ENCODE measurements around the gene ATP11A.

The ATP11A gene

DNA sequence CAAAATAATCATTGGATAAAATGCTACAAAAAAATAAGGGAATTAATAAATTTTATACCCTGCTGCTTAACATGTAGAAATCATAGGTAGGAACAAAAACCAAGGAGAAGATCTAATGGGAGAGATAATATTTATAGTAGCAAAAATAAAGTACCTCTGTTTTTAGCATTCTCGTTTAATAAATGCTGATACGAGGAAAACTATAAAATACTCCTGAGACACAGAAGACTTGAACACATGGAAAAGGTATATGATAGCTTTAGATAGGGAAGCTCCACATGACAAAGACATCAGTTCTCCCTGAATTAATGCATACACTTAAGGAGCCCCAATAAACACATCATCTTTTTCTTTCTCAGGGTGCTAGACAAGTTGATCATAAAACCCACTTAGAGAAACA lies 234.5 kb downstream of the ATP11A start:
- no peak for DNase-seq (ENCODE audit: low read depth in 2 of 3, low spot score in 2 of 3)

DNA sequence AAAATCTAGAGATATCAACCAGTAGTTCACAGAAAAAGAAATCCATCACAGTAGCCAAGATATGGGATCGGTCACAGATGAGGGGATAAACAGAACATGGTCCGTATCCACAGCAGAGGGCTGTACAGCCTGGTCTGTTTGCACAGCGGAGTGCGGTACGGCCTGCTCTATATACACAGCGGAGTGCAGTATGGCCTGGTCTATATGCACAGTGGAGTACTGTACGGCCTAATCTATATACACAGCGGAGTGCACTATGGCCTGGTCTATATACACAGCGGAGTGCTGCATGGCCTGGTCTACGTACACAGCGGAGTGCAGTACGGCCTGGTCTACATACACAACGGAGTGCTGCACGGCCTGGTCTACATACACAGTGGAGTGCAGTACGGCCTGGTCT lies 236.2 kb downstream of the ATP11A start:
- DNase-seq (ENCODE audit: low read depth in 2 of 3, low spot score in 2 of 3): no peak

DNA sequence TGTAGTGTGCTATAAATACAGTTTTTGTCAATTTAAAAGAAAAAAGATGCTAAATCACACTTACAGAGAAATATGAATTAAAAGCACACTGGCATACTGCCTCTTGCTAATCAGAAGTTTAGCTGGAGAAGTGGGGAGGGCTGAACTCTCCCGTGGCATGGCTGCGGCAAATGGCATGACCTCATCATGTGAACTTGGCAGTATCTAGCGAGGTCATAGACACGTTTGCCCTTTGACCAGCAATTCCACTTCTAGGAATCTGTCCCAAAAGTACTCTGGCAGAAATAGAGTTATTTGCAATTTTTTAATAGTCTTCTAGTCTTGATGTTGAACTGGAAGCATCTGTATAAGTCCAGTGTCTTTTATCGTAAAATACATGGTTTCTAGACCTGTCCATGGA lies 237.2 kb downstream of the ATP11A start:
- DNase-seq (ENCODE audit: low read depth in 2 of 3, low spot score in 2 of 3): no peak

DNA sequence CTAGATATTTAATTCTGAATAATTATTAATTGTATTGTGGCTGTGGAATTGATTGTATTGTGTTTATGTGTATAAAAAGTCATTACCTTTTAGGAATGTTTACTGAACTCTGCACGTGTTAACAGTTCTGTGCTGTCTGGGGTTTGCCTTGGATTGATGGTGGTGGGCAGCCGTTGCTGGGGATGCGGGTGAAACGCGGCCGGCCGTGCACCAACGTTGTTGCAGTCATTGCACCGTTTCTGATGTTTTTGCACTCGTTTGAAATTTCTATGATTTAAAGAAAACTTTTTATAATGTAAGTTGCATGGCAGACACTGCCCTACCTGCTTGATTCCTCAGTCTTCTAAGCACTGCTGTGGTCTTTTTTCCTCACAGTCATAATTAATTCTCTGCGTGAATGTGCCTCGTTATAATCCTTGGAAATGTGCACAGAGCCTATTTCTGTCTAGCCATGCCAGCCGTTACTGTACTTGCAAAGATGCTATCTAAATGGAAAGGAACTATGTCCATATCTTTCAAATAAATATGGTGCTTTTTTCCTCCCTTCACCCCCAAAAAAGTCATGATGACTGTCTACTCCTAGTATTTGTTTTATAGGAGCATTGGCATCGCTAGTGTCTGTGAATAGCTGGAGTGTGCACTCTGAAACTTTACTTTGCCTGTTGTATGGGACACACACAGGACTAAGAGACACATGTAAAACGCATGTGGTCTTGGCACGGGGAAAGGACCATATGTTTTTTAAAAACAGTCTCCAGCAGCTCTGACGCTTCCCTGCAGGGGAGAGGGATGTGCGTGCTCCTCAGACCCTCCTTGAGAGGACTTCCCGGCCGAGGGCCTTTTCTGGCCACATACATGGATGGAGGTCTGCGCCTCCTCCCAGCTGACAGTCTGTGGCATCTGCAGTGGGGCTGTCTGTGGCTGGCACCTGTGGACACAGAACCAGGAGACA lies 238.5 kb downstream of the ATP11A start:
- DNase-seq (ENCODE audit: low read depth in 2 of 3, low spot score in 2 of 3): no peak

DNA sequence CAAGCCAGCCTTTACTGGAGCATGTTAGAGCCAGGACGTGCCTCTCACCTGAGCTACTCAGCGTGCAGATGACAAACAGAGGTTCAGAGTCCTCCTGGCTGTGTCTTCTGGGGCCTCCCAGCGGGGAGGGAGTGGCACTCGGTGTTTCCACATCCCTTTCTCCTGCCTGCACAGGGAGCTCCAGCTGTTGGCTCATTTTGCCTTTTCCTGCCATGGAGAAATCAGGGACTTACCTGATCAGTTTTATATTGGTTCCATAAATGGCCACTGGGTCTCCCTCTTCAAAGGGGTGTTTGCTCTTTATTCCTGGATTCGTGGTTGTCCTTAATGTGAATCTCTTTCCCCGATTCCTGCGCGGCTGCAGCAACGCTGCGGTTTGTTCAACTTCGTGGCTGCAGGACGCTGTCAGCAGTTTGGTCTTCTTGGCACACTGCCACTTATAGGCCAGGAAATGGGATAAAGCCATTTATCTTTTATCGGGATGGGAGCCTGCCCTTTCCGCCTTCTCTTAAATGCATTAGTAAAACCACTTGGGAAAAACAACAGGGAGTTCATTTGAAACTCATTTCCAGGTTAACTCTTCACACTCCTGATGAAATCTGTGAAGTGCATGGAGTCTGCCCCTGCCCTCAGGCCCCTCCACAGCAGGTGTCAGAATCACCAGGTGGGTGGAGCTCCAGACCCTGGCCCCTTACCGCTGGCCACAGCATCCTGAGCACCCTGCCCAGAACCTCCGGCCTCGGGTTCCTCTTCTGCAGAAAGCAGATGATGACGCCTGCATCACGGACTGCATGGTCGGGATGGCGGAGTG lies 239.3 kb downstream of the ATP11A start:
- no peak for DNase-seq (ENCODE audit: low read depth in 2 of 3, low spot score in 2 of 3)

DNA sequence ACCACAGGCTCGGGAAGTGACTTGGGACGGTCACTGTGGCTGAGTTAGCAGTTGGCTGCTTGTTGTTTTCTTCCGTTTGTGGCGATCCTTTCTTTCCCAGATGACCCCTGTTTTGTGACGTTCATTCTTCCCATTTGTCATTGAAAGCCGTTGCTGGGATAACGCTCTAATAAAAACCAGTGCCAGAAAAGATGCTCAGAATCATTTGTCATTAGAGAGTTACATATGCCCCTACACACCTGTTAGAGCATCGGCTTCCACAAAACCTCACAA lies 239.9 kb downstream of the ATP11A start:
- DNase-seq (ENCODE audit: low read depth in 2 of 3, low spot score in 2 of 3): no peak

DNA sequence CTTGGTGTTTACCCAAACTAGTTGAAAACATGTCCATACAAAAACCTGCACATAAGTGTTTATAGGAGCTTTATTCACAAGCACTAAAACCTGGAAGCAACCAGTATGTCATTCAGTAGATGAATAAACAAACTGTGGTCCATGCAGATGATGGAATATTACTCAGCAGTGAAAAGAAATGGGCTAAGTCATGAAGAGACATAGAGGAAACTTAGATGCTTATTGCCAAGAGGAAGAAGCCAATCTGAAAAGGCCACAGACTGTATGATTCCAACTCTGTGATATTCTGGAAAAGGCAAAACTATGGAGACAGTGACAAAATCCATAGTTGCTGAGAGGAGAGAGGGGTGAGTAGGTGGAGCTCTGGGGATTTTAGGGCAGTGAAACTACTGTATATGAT lies 240.4 kb downstream of the ATP11A start:
- DNase-seq (ENCODE audit: low read depth in 2 of 3, low spot score in 2 of 3): no peak

DNA sequence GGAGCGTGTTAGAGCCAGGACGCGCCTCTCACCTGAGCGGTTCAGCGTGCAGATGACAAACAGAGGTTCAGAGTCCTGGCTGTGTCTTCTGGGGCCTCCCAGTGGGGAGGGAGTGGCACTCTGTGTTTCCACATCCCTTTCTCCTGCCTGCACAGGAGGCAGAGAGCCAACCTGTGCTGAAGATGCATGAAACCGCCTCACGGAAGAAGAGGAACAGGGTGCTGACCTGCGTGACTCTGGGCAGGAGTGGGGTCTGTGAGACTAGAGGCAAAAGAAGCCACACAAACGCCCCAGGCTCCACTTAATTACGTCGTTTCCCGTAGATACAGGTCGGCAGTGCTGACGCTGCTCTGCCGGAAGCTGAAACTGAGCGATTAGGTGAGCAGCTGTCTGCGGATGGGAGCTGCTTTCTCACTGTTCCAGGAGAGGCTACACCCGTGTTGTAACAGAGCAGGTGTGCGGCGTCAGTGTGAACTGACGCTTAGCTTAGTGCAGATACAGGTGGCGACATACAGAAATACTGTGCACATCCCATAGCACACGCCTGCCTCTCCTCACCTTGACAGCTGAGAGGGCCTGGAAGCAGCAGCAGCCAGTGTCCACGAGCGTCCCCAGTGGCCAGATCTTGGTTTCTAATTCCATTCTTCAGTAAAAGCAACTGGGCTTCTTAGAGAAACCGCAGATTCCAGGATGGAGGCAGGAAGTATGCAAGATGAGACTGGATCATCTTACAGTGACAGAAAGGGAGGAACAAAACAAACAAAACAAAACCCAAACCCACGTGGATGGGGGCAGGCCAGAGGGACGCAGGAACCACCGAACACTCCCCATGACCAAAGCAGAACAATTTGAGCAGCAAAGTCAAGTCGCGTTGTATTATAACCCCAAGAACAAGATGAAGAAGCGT lies 241.4 kb downstream of the ATP11A start:
- DNase-seq (ENCODE audit: low read depth in 2 of 3, low spot score in 2 of 3): no peak

DNA sequence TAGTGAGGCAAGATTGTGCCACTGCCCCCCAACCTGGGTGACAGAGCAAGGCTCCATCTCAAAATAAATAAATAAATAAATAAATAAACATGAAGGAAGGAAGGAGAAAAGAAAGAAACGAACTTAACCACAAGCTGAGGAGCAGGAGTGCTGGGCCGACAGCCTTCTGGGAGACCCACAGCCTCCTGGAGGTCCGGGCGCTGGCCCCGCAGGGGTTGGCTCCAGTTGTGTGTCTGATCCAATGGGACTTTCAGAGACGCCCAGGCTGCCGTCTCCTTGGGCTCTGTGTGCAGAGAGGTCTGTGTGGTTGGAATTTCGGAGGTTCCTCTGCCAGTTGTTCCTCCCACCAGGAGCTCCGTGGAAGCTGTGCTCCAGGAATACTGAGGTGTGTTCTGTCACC lies 243.1 kb downstream of the ATP11A start:
- no peak for DNase-seq (ENCODE audit: low read depth in 2 of 3, low spot score in 2 of 3)

DNA sequence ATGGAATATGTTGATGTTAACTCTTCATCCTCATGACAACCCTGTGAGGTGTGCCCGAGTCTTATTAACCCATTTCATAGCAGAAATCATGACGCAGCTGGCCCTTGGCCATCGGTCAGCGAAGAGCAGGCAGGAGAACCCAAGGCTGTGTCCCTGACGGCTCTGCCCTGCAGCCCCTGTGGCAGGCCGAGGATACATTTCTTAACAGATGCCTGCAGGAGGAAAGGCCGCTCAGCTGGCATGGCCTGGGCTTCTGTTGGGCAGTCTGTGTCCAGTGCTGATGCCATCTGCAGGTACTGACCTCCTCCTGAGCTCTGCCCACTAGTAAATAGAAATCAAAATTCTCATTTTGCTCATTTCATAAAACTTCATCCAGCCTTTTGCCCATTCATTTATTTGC lies 243.8 kb downstream of the ATP11A start:
- DNase-seq (ENCODE audit: low read depth in 2 of 3, low spot score in 2 of 3): no peak

DNA sequence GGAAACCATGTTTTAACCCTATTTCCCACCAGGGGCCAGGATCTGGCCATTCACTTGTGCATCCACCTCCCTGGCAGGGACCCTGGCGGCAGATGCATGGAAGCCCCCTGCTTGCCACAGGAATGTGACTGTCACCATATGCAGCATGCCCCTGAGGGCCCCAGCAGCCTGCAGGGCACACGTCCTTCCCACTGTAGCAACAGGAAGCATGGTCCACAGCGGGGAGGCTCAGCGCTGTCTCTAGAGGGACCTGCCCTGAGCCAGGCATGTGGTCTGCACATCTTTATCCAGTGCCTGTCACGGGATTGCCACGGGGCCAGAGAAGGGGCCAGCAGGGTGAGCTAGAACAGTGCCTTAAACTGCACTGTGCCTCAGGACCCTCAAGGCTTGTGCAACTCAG lies 244.2 kb downstream of the ATP11A start:
- no peak for DNase-seq (ENCODE audit: low read depth in 2 of 3, low spot score in 2 of 3)

All from activated CD8-positive, alpha-beta memory T cell treated with anti-CD3 and anti-CD28 coated beads for 48 hours (primary cell).